ENCODE data around the gene CRYZL1.

The CRYZL1 gene

DNA sequence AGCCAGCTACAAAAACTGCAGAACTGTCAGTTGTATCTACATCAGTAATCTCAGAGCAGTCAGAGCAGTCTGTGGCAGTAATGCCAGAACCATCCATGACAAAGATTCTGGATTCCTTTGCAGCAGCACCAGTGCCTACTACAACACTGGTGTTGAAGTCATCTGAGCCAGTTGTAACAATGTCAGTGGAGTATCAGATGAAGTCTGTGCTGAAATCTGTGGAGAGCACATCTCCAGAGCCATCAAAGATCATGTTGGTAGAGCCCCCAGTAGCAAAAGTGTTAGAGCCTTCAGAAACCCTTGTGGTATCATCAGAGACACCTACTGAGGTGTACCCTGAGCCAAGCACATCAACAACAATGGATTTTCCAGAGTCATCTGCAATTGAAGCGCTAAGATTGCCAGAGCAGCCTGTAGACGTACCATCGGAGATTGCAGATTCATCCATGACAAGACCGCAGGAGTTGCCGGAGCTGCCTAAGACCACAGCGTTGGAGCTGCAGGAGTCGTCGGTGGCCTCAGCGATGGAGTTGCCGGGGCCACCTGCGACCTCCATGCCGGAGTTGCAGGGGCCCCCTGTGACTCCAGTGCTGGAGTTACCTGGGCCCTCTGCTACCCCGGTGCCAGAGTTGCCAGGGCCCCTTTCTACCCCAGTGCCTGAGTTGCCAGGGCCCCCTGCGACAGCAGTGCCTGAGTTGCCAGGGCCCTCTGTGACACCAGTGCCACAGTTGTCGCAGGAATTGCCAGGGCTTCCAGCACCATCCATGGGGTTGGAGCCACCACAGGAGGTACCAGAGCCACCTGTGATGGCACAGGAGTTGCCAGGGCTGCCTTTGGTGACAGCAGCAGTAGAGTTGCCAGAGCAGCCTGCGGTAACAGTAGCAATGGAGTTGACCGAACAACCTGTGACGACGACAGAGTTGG lies 91.4 kb downstream of the CRYZL1 start:
- no peak overlapping the region for H3K4me3 ChIP-seq (ENCODE audit: low read depth, low read length)

DNA sequence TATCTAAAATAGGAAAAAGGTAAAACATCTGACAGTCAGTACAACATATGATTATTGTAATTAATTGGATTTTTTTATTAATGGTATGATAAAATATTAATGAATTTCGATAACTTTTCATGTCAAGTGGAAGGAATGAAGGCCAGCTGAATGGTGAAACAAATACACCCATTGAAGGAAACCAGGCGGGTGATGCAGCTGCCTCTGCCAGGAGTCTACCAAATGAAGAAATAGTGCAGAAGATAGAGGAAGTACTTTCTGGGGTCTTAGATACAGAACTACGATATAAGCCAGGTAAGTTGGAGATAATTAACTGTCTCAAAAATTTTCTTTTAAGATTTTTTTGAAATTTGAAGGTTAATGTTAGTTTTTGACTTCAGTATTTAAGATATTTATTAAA lies 95.5 kb downstream of the CRYZL1 start:
- DNase-seq (ENCODE audit: low read depth) = no peak
- no peak overlapping the region for H3K4me3 ChIP-seq (ENCODE audit: low read depth, low read length)

More for the DNA sequence above, 91.4 kb downstream of the CRYZL1 start:
- DNase-seq (ENCODE audit: low read depth) = no peak

DNA sequence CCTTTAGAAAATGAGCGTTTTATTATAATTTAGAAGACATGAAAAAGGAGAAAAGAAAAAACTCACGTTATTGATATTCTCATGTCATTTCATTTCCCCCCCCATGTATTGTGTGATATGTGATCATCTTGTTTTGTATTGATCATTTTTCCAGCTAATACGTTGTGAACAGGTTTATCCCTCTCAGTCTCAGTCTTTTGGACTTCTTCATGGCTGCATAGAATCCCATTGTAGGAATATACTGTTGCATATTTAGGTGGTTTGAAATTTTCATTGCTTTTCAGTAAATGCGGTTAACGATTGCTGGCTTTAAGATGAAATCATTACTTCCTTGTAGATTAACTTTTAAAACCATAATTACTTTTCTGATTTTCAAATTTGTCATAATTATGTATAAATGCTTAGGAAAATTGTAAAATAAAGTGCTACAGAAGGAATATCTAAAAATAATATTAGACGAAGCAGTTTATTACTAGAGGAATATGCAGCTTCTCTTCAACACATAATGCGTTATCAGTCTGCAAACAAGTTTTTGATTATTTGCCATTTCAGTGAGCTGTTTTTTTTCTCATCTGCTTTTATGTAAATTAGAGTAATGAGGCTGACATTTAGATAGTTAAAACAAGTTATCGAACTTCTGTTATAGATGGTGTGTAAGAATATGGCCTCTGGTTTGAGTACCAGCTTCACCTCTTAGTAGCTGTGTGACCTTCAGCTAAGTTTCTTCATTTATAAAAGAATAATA lies 96.9 kb downstream of the CRYZL1 start:
- no peak for DNase-seq (ENCODE audit: low read depth)
- peak overlapping the region; percentile 91 for H3K4me3 ChIP-seq (ENCODE audit: low read depth, low read length)

DNA sequence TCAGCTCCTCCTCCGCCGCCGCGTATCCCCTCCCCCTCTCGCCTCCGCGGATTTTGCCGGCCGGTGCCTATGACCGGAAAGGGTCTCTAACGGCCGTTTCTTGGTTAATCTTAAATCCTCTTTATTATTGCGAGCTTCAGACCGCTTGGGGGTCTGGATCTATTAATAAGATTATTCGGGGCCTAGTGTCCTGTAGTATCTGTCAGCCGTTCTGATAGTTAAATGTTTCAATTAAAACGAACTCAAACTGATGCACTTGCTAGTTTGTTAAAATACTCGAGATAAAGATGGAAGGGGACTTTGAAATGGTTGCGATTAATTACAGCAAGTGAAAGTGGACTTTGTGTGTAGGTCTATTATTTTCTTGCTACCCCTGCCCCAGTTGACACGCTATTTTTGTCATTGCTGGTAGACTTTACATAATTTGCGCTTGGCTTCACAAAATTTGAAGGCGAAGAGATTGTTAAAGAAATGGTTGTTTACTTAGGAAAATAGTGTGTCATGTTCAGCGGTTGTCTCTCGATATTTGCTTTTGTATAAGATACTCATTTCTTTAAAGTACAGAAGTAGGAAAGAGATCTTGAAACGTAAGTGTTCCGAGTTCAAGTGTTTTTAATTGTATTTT lies 97.9 kb downstream of the CRYZL1 start:
- peak; percentile 21 for DNase-seq (ENCODE audit: low read depth)
- peak overlapping the region; percentile 91 for H3K4me3 ChIP-seq (ENCODE audit: low read depth, low read length)

DNA sequence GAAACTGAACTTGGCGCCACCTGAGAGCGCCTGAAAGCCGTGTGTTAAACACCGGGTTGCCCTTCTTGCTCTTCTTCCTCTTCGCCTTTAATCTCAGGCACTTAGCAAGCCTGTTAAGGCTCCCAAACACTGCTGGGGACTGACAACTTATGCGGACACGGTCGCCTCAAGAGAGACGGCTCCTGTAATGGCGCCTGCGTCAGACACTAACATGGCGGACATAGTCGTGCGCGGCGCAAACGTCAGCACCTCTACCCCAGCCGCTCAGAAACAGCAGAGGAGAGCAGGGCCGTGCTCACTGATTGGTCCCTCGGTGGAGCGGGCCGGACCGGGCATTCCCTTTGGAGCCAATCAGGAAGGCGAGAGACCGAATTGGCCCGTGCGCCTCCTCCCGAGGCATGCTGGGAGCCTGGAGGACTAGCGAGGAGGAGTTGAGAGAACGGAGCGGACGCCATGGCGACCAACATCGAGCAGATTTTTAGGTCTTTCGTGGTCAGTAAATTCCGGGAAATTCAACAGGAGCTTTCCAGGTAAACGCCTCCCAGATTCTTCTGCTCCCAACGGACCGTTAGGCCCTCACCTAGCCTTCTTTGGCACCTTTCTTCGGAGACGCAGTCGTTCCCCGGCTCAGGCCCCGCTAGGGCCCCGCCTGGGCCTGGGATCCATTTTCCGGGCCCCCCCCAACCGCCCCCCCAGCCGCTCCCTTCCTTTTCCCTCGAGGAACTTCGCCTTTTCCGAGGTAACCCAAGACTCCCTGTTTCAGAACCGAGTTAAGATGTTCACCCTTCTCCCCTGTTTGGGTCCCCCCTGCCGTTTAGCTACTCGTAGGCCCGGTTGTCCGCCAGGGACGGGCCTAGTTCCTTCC lies 98.7 kb downstream of the CRYZL1 start, which contains the start of gene SON:
SON (plus strand) TSS at position 399 of the 865 bp plus-strand sequence; CDS start at position 454, 55 bp downstream.
- DNase-seq (ENCODE audit: low read depth) = peak; percentile 96

DNA sequence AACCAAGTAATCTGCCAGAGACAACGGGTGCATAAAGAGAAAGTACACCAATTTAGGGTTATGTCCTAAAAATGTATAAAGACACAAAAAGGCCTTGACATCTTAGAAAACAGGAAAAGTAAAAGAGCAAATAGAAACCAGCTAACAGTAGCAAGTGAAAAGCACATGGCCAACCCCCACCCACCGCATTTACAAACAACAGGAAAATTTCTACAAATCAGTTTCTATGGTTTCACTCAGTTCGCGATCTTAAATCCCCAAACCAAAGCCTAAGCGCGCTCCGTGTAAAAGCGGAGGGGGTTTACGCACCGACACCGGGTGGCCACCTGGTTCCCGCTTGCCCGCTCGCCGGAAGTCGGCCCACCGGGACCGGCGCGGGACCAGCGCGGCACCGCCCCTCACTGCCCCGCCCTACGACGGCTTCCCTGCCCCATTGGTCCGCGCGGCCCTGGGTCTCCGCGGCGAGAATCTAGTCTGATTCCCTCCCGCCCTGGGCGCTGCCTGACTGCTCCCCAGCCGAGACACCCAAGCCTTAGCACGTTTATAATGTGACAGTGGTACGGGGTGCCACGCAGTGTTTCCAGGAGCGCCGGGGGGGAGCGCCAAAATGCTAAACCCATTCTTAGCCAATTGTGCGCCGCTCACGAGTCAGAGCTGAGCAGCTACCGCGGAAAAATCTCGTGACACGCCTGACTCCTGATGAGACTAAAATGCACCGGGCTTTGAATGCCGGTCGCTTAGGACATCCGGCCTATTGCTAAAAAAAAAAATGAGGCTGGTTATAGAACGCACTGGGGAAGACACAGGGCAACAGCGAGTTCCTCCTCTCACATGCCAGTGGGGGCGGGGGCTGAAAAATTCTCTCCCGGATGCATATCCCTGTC lies 99.5 kb downstream of the CRYZL1 start, which contains the start of gene GART:
GART (minus strand) TSS at position 362 of the 884 bp plus-strand sequence. CDS start 2,802 bp downstream, outside the sequence.
- DNase-seq (ENCODE audit: low read depth) = peak; percentile 28
- H3K4me3 ChIP-seq (ENCODE audit: low read depth, low read length) = peak within 1 kb of the TSS; percentile 91

More for the DNA sequence above, 98.7 kb downstream of the CRYZL1 start, which contains the start of gene SON:
- H3K4me3 ChIP-seq (ENCODE audit: low read depth, low read length) = peak within 1 kb of the TSS; percentile 91

DNA sequence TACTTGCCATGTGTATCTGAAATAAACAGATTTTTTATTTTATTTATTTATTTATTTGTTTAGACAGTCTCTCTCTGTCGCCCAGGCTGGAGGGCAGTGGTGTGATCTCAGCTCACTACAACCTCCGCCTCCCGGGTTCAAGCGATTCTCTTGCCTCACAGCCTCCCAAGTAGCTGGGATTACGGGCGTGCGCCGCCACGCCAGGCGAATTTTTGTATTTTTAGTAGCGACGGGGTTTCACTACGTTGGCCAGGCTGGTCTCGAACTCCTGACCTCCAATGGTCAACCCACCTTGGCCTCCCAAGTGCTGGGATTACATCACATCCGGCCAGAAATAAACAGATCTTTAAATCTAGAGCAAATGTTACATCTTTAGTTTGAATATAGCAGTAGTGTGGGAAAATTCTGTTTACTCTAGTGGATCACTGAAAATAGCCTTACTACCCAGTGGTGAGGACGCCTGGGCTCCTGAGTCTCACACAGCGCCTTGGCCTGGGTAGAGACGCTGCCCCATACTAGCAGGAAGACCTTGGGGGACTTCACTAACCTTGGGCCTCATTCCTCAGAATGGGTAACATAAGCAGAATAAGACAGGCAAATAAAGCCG lies 100.3 kb downstream of the CRYZL1 start:
- DNase-seq (ENCODE audit: low read depth) = no peak
- H3K4me3 ChIP-seq (ENCODE audit: low read depth, low read length) = peak overlapping the region; percentile 91

DNA sequence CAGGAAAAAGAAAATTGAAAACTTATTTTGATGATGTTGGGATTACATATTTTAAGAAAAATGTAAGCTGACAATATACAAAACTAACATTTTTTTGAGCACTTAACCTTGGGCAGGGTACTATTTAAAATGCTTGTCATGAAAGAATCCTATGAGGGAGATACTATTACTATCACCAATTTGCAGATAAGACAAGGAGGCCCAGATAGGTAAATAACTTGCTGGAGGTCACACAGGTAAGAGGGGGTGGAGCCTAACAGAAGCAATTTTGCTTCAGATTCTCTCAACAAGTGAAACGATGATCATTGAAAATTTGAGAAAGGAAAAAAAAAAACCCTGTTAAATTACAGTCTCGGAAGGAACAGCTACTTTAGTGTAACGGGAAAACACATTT lies 100.8 kb downstream of the CRYZL1 start:
- DNase-seq (ENCODE audit: low read depth) = no peak
- peak overlapping the region; percentile 91 for H3K4me3 ChIP-seq (ENCODE audit: low read depth, low read length)

DNA sequence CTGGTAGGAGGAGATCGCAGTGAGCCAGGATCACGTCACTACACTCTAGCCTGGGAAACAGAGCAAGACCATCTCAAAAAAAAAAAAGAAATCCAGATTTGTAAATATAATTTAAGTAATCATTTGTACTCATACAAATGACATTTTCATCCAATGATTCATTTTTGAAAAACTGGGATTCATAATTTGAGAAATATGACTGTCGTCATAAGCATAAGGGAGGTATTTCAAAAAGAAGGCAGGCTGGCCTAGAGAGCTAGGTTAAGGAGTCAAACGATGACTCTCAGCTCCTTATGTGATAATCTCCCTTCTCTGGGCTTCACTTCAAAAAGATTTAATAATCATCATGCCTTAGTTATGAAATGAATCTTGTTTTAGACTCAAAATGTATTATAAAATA lies 101.9 kb downstream of the CRYZL1 start:
- no peak overlapping the region for H3K4me3 ChIP-seq (ENCODE audit: low read depth, low read length)
- no peak for DNase-seq (ENCODE audit: low read depth)
